ENCODE measurements around the gene ACSBG1.

GRCh38 chr15:78208341-78208844 is 26.0 kb downstream of the ACSBG1 start:
- TF ChIP-seq, protein P1, sequence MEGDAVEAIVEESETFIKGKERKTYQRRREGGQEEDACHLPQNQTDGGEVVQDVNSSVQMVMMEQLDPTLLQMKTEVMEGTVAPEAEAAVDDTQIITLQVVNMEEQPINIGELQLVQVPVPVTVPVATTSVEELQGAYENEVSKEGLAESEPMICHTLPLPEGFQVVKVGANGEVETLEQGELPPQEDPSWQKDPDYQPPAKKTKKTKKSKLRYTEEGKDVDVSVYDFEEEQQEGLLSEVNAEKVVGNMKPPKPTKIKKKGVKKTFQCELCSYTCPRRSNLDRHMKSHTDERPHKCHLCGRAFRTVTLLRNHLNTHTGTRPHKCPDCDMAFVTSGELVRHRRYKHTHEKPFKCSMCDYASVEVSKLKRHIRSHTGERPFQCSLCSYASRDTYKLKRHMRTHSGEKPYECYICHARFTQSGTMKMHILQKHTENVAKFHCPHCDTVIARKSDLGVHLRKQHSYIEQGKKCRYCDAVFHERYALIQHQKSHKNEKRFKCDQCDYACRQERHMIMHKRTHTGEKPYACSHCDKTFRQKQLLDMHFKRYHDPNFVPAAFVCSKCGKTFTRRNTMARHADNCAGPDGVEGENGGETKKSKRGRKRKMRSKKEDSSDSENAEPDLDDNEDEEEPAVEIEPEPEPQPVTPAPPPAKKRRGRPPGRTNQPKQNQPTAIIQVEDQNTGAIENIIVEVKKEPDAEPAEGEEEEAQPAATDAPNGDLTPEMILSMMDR (IDR thresholded peaks at IDR 0.05; ENCODE audit: insufficient read depth, low read length): no peak
- TF ChIP-seq SPI1 (IDR thresholded peaks at IDR 0.05; ENCODE audit: borderline replicate concordance, low read depth): no peak
- TF ChIP-seq, protein P2, sequence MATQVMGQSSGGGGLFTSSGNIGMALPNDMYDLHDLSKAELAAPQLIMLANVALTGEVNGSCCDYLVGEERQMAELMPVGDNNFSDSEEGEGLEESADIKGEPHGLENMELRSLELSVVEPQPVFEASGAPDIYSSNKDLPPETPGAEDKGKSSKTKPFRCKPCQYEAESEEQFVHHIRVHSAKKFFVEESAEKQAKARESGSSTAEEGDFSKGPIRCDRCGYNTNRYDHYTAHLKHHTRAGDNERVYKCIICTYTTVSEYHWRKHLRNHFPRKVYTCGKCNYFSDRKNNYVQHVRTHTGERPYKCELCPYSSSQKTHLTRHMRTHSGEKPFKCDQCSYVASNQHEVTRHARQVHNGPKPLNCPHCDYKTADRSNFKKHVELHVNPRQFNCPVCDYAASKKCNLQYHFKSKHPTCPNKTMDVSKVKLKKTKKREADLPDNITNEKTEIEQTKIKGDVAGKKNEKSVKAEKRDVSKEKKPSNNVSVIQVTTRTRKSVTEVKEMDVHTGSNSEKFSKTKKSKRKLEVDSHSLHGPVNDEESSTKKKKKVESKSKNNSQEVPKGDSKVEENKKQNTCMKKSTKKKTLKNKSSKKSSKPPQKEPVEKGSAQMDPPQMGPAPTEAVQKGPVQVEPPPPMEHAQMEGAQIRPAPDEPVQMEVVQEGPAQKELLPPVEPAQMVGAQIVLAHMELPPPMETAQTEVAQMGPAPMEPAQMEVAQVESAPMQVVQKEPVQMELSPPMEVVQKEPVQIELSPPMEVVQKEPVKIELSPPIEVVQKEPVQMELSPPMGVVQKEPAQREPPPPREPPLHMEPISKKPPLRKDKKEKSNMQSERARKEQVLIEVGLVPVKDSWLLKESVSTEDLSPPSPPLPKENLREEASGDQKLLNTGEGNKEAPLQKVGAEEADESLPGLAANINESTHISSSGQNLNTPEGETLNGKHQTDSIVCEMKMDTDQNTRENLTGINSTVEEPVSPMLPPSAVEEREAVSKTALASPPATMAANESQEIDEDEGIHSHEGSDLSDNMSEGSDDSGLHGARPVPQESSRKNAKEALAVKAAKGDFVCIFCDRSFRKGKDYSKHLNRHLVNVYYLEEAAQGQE (IDR thresholded peaks at IDR 0.05; ENCODE audit: insufficient replicate concordance, low read depth): no peak

Measured in HL-60 (cell line).